ENCODE results near the gene TOPAZ1. TPM values are rescaled to one million over a fixed set of nuclear protein-coding genes. Genes with fewer than 3 reads are reported as not detected.

TOPAZ1 gene
- total and polyA plus RNA-seq, 2 donors = under 0.01 TPM

GRCh38 chr3:44237161-44237560 lies 4.5 kb upstream of the TOPAZ1 start:
- peaks cover 0 to 5% of the 10 kb centered on the region in 2 donors for H3K9me3 ChIP-seq (ENCODE audit: control insufficient read depth in 2 of 2, insufficient read depth in 1 of 2, low read length in 1 of 2)
- H3K27me3 ChIP-seq (ENCODE audit: control insufficient read depth in 2 of 2, insufficient read depth in 1 of 2, low read length in 1 of 2) = no peaks in the 10 kb centered on the region
- WGBS = 96% methylated on average over 2 of the region's 2 CpGs
- no peak overlapping the region for H3K4me3 ChIP-seq (ENCODE audit: low read length in 2 of 2)
- no peak overlapping the region for H3K27ac ChIP-seq (ENCODE audit: low read depth in 1 of 2, low read length in 1 of 2)
- no peaks in the 10 kb centered on the region for H3K36me3 ChIP-seq (ENCODE audit: control insufficient read depth in 2 of 2, insufficient read depth in 2 of 2, low read length in 1 of 2)
- DNase-seq (ENCODE audit: low read depth in 6 of 9, low spot score in 9 of 9) = no peak
- H3K4me1 ChIP-seq (ENCODE audit: control insufficient read depth in 2 of 2, insufficient read depth in 2 of 2, low read length in 2 of 2) = no peaks in the 10 kb centered on the region

GRCh38 chr3:44237665-44238064 lies 4.0 kb upstream of the TOPAZ1 start:
- H3K27me3 ChIP-seq (ENCODE audit: control insufficient read depth in 2 of 2, insufficient read depth in 1 of 2, low read length in 1 of 2) = no peaks in the 10 kb centered on the region
- H3K4me1 ChIP-seq (ENCODE audit: control insufficient read depth in 2 of 2, insufficient read depth in 2 of 2, low read length in 2 of 2) = no peaks in the 10 kb centered on the region
- no peak for DNase-seq (ENCODE audit: low read depth in 6 of 9, low spot score in 9 of 9)
- H3K4me3 ChIP-seq (ENCODE audit: low read length in 2 of 2) = no peak overlapping the region
- H3K9me3 ChIP-seq (ENCODE audit: control insufficient read depth in 2 of 2, insufficient read depth in 1 of 2, low read length in 1 of 2) = peaks cover 0 to 5% of the 10 kb centered on the region in 2 donors
- 82% methylated on average over 3 of the region's 3 CpGs for WGBS
- no peak overlapping the region for H3K27ac ChIP-seq (ENCODE audit: low read depth in 1 of 2, low read length in 1 of 2)
- no peaks in the 10 kb centered on the region for H3K36me3 ChIP-seq (ENCODE audit: control insufficient read depth in 2 of 2, insufficient read depth in 2 of 2, low read length in 1 of 2)

GRCh38 chr3:44238889-44239288 lies 2.8 kb upstream of the TOPAZ1 start:
- peaks cover 0 to 5% of the 10 kb centered on the region in 2 donors for H3K9me3 ChIP-seq (ENCODE audit: control insufficient read depth in 2 of 2, insufficient read depth in 1 of 2, low read length in 1 of 2)
- no peak for DNase-seq (ENCODE audit: low read depth in 6 of 9, low spot score in 9 of 9)
- 91% methylated on average over 2 of the region's 2 CpGs for WGBS
- no peaks in the 10 kb centered on the region for H3K36me3 ChIP-seq (ENCODE audit: control insufficient read depth in 2 of 2, insufficient read depth in 2 of 2, low read length in 1 of 2)
- no peak overlapping the region for H3K27ac ChIP-seq (ENCODE audit: low read depth in 1 of 2, low read length in 1 of 2)
- no peak overlapping the region for H3K4me3 ChIP-seq (ENCODE audit: low read length in 2 of 2)
- H3K4me1 ChIP-seq (ENCODE audit: control insufficient read depth in 2 of 2, insufficient read depth in 2 of 2, low read length in 2 of 2) = no peaks in the 10 kb centered on the region
- H3K27me3 ChIP-seq (ENCODE audit: control insufficient read depth in 2 of 2, insufficient read depth in 1 of 2, low read length in 1 of 2) = no peaks in the 10 kb centered on the region

- peaks cover 0 to 5% of the 10 kb centered on the region in 2 donors for H3K9me3 ChIP-seq (ENCODE audit: control insufficient read depth in 2 of 2, insufficient read depth in 1 of 2, low read length in 1 of 2)
- H3K4me1 ChIP-seq (ENCODE audit: control insufficient read depth in 2 of 2, insufficient read depth in 2 of 2, low read length in 2 of 2) = no peaks in the 10 kb centered on the region
- H3K27me3 ChIP-seq (ENCODE audit: control insufficient read depth in 2 of 2, insufficient read depth in 1 of 2, low read length in 1 of 2) = no peaks in the 10 kb centered on the region
- H3K4me3 ChIP-seq (ENCODE audit: low read length in 2 of 2) = no peak overlapping the region
- no peaks in the 10 kb centered on the region for H3K36me3 ChIP-seq (ENCODE audit: control insufficient read depth in 2 of 2, insufficient read depth in 2 of 2, low read length in 1 of 2)
- no peak for DNase-seq (ENCODE audit: low read depth in 6 of 9, low spot score in 9 of 9)
- 91% methylated on average over 1 of the region's 1 CpG for whole genome bisulfite sequencing
- no peak overlapping the region for H3K27ac ChIP-seq (ENCODE audit: low read depth in 1 of 2, low read length in 1 of 2)
Observed at GRCh38 chr3:44240061-44240460, 1.6 kb upstream of the TOPAZ1 start.

GRCh38 chr3:44242721-44243120 lies 1.0 kb downstream of the TOPAZ1 start:
- no peak for DNase-seq (ENCODE audit: low read depth in 6 of 9, low spot score in 9 of 9)
- Histone ChIP-seq H3K27ac (ENCODE audit: low read depth in 1 of 2, low read length in 1 of 2) (no peak overlapping the region), H3K36me3 (ENCODE audit: control insufficient read depth in 2 of 2, insufficient read depth in 2 of 2, low read length in 1 of 2) (no peaks in the 10 kb centered on the region), H3K4me3 (ENCODE audit: low read length in 2 of 2) (no peak overlapping the region), H3K4me1 (ENCODE audit: control insufficient read depth in 2 of 2, insufficient read depth in 2 of 2, low read length in 2 of 2) (no peaks in the 10 kb centered on the region), H3K9me3 (ENCODE audit: control insufficient read depth in 2 of 2, insufficient read depth in 1 of 2, low read length in 1 of 2) (peaks cover 0 to 5% of the 10 kb centered on the region in 2 donors), H3K27me3 (ENCODE audit: control insufficient read depth in 2 of 2, insufficient read depth in 1 of 2, low read length in 1 of 2) (no peaks in the 10 kb centered on the region)
- WGBS = 91% methylated on average over 3 of the region's 3 CpGs

GRCh38 chr3:44248152-44248551 lies 6.5 kb downstream of the TOPAZ1 start:
- H3K9me3 ChIP-seq (ENCODE audit: control insufficient read depth in 2 of 2, insufficient read depth in 1 of 2, low read length in 1 of 2) = no peaks in the 10 kb centered on the region
- no peak overlapping the region for H3K4me3 ChIP-seq (ENCODE audit: low read length in 2 of 2)
- WGBS = 93% methylated on average over 1 of the region's 1 CpG
- no peaks in the 10 kb centered on the region for H3K27me3 ChIP-seq (ENCODE audit: control insufficient read depth in 2 of 2, insufficient read depth in 1 of 2, low read length in 1 of 2)
- DNase-seq (ENCODE audit: low read depth in 6 of 9, low spot score in 9 of 9) = no peak
- H3K27ac ChIP-seq (ENCODE audit: low read depth in 1 of 2, low read length in 1 of 2) = no peak overlapping the region
- no peaks in the 10 kb centered on the region for H3K4me1 ChIP-seq (ENCODE audit: control insufficient read depth in 2 of 2, insufficient read depth in 2 of 2, low read length in 2 of 2)
- H3K36me3 ChIP-seq (ENCODE audit: control insufficient read depth in 2 of 2, insufficient read depth in 2 of 2, low read length in 1 of 2) = no peaks in the 10 kb centered on the region

GRCh38 chr3:44252332-44252959 lies 10.8 kb downstream of the TOPAZ1 start:
- Histone ChIP-seq H3K27me3 (ENCODE audit: control insufficient read depth in 2 of 2, insufficient read depth in 1 of 2, low read length in 1 of 2) (no peaks in the 10 kb centered on the region), H3K4me3 (ENCODE audit: low read length in 2 of 2) (no peak overlapping the region), H3K9me3 (ENCODE audit: control insufficient read depth in 2 of 2, insufficient read depth in 1 of 2, low read length in 1 of 2) (no peaks in the 10 kb centered on the region), H3K4me1 (ENCODE audit: control insufficient read depth in 2 of 2, insufficient read depth in 2 of 2, low read length in 2 of 2) (no peaks in the 10 kb centered on the region), H3K27ac (ENCODE audit: low read depth in 1 of 2, low read length in 1 of 2) (no peak overlapping the region), H3K36me3 (ENCODE audit: control insufficient read depth in 2 of 2, insufficient read depth in 2 of 2, low read length in 1 of 2) (no peaks in the 10 kb centered on the region)
- WGBS = 92% methylated on average over 5 of the region's 5 CpGs
- no peak for DNase-seq (ENCODE audit: low read depth in 6 of 9, low spot score in 9 of 9)

GRCh38 chr3:44259404-44259803 lies 17.7 kb downstream of the TOPAZ1 start:
- WGBS = 98% methylated on average over 1 of the region's 1 CpG
- H3K4me1 ChIP-seq (ENCODE audit: control insufficient read depth in 2 of 2, insufficient read depth in 2 of 2, low read length in 2 of 2) = no peaks in the 10 kb centered on the region

GRCh38 chr3:44264146-44264545 lies 22.5 kb downstream of the TOPAZ1 start:
- no peak for DNase-seq (ENCODE audit: low read depth in 6 of 9, low spot score in 9 of 9)
- WGBS = 97% methylated on average over 1 of the region's 1 CpG
- Histone ChIP-seq H3K4me3 (ENCODE audit: low read length in 2 of 2) (no peak overlapping the region), H3K36me3 (ENCODE audit: control insufficient read depth in 2 of 2, insufficient read depth in 2 of 2, low read length in 1 of 2) (no peaks in the 10 kb centered on the region), H3K9me3 (ENCODE audit: control insufficient read depth in 2 of 2, insufficient read depth in 1 of 2, low read length in 1 of 2) (no peaks in the 10 kb centered on the region), H3K27ac (ENCODE audit: low read depth in 1 of 2, low read length in 1 of 2) (no peak overlapping the region), H3K27me3 (ENCODE audit: control insufficient read depth in 2 of 2, insufficient read depth in 1 of 2, low read length in 1 of 2) (no peaks in the 10 kb centered on the region), H3K4me1 (ENCODE audit: control insufficient read depth in 2 of 2, insufficient read depth in 2 of 2, low read length in 2 of 2) (no peaks in the 10 kb centered on the region)

More at GRCh38 chr3:44259404-44259803, 17.7 kb downstream of the TOPAZ1 start:
- H3K27ac ChIP-seq (ENCODE audit: low read depth in 1 of 2, low read length in 1 of 2) = no peak overlapping the region
- no peak for DNase-seq (ENCODE audit: low read depth in 6 of 9, low spot score in 9 of 9)
- H3K36me3 ChIP-seq (ENCODE audit: control insufficient read depth in 2 of 2, insufficient read depth in 2 of 2, low read length in 1 of 2) = no peaks in the 10 kb centered on the region
- no peak overlapping the region for H3K4me3 ChIP-seq (ENCODE audit: low read length in 2 of 2)
- H3K9me3 ChIP-seq (ENCODE audit: control insufficient read depth in 2 of 2, insufficient read depth in 1 of 2, low read length in 1 of 2) = no peaks in the 10 kb centered on the region
- no peaks in the 10 kb centered on the region for H3K27me3 ChIP-seq (ENCODE audit: control insufficient read depth in 2 of 2, insufficient read depth in 1 of 2, low read length in 1 of 2)
